GM06990 (cell line): Measurements from ENCODE around the gene ANAPC4.

Experiments used
- DNase-seq: peaks from one replicate; pipeline ENCODE4 v3.0.0-alpha.2; 2011; ENCODE audit not compliant: insufficient read length; ENCODE audit errors: extremely low read depth
- H3K27me3 ChIP-seq: replicated peaks from 2 replicates; pipeline ENCODE4 v1.6.0; 2011; ENCODE audit warnings: low read length; ENCODE audit not compliant: control insufficient read depth, insufficient read depth
- H3K36me3 ChIP-seq: 2 replicates; pipeline ENCODE4 v1.5.1; 2011; ENCODE audit warnings: low read length; ENCODE audit not compliant: control insufficient read depth, insufficient read depth
- H3K4me3 ChIP-seq: replicated peaks from 2 replicates; pipeline ENCODE4 v1.5.1; 2011; ENCODE audit warnings: low read depth, mild to moderate bottlenecking, control low read depth, low read length
- CTCF ChIP-seq: IDR thresholded peaks from 2 replicates; pipeline ENCODE4 v1.5.1; 2011; ENCODE audit warnings: low read length, control low read depth, mild to moderate bottlenecking, inconsistent platforms; ENCODE audit not compliant: insufficient read depth, poor library complexity, severe bottlenecking

The ANAPC4 gene

GRCh38 chr4:25356068-25356467 lies 21.0 kb upstream of the ANAPC4 start:
- H3K36me3 ChIP-seq: no peaks in the 10 kb centered on the region
- H3K27me3 ChIP-seq: no peaks in the 10 kb centered on the region
- no peak for TF ChIP-seq CTCF
- H3K4me3 ChIP-seq: no peak overlapping the region
- DNase-seq: no peak

GRCh38 chr4:25358515-25359275 lies 18.4 kb upstream of the ANAPC4 start:
- TF ChIP-seq CTCF: no peak
- Histone ChIP-seq H3K36me3 (peaks cover 2% of the 10 kb centered on the region), H3K27me3 (no peaks in the 10 kb centered on the region), H3K4me3 (no peak overlapping the region)
- no peak for DNase-seq

GRCh38 chr4:25361253-25361652 lies 15.8 kb upstream of the ANAPC4 start:
- DNase-seq: no peak
- H3K36me3 ChIP-seq: peaks cover 3% of the 10 kb centered on the region
- H3K27me3 ChIP-seq: no peaks in the 10 kb centered on the region
- H3K4me3 ChIP-seq: no peak overlapping the region
- no peak for TF ChIP-seq CTCF

DNA sequence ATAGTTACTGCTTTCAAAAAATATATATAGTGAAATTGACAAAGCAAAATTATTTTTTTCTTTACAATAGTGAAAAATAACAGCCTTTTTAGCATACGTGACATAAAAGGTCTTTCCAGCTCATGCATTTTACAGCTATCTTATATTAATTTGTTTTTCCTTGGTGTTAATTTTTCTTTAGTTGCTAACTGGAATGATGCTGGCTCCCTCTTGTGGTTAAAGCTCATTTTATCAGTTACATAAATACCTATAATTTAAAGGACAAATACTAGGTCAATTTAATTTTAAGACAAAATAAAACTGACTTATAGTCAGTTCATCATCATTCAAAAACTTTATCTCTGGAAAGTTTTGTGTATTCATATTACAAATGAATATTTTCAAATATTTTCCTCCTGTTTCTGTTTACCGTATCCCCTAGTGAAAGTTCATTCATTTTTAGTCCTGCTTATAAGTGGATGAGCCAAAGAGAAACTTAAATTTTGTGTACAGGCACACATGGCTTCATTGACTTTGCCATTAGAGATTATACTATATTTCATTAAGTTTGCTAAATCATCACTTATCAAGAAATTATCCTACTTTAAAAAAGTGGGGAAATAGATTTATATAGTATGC lies 9.9 kb upstream of the ANAPC4 start:
- Histone ChIP-seq H3K27me3 (no peaks in the 10 kb centered on the region), H3K36me3 (peaks cover 2% of the 10 kb centered on the region), H3K4me3 (no peak overlapping the region)
- peak; percentile 51 for TF ChIP-seq CTCF
- no peak for DNase-seq

DNA sequence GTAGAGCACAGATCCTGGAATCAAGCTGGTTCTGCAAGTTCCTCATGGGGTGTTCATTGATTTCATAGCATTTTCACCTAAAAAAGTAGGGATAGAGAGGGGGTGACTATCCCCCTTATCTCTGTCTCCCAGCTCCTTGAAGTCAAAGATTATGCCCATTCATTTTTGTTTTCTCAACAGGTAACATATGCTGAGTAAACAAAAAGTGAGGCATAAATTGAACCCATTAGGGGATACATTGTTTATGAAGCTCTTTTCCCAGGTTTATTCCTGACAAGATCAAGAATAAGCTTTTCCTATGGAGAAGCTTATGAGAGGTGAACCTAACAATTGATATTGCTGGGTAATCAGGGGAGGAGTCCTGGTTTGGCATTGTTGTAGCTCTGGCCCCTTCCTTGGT lies 9.2 kb upstream of the ANAPC4 start:
- peaks cover 2% of the 10 kb centered on the region for H3K36me3 ChIP-seq
- no peak overlapping the region for H3K4me3 ChIP-seq
- H3K27me3 ChIP-seq: no peaks in the 10 kb centered on the region
- TF ChIP-seq CTCF: no peak
- DNase-seq: no peak
